Measurements from ENCODE around the gene NMUR1. TPM values are rescaled to one million over a fixed set of nuclear protein-coding genes. Genes with fewer than 3 reads are reported as not detected.
"Not testable (repeated sequence)": the region's sequence is repeated elsewhere in the genome, so short reads cannot be mapped to it uniquely, and the experiment has no call there.

NMUR1 gene
- total RNA-seq = 1.4 TPM in 2 replicates

GRCh38 chr2:231530099-231531011 is at the start of gene NMUR1:
TSS of gene NMUR1 (minus strand) at chr2:231530445. CDS start at chr2:231530361, 84 bp downstream.
- intact Hi-C loops (cut with micrococcal nuclease) = loop anchor here (1.0 kb wide), 4 partner anchors 13 to 71 kb away; no protein-coding TSS in a partner anchor

DNA sequence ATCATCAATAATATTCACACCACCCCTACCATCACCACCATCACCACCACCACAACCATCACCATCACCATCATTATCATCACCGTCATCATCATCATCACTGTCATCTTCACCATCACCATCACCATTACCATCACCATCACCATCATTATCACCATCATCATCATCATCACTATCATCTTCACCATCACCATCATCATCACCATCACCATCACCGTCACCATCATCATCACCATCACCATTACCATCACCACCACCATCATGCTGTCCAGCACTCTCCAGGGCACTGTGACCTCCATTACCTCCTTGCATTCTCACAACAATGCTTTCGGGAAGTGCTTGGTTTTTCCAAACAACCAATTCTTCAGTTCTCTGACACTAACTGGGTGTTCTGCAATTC is 49.3 kb upstream of the NMUR1 start:
- intact Hi-C loops (cut with micrococcal nuclease) = no loop called here

GRCh38 chr2:231578655-231579054 is 48.4 kb upstream of the NMUR1 start:
- intact Hi-C loops (cut with micrococcal nuclease) = not testable (repeated sequence)

DNA sequence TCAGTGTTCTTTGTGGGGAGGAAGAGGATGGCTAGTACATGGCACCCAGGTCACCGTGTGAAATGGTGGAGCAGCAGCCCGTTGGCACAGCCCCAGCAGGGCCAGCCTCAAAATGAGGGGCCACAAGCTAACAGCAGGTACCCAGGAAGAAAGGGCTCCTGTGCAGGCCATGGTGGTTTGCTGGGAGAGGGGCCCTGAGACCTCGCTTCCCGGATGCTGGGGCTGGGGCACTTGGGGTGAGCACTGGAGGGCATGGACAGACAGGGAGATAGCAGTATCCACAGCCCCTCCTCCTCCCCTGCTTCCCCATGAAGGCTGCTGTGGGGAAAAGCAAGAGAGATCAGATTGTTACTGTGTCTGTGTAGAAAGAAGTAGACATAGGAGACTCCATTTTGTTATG is 46.2 kb upstream of the NMUR1 start:
- intact Hi-C loops (cut with micrococcal nuclease) = no loop called here

DNA sequence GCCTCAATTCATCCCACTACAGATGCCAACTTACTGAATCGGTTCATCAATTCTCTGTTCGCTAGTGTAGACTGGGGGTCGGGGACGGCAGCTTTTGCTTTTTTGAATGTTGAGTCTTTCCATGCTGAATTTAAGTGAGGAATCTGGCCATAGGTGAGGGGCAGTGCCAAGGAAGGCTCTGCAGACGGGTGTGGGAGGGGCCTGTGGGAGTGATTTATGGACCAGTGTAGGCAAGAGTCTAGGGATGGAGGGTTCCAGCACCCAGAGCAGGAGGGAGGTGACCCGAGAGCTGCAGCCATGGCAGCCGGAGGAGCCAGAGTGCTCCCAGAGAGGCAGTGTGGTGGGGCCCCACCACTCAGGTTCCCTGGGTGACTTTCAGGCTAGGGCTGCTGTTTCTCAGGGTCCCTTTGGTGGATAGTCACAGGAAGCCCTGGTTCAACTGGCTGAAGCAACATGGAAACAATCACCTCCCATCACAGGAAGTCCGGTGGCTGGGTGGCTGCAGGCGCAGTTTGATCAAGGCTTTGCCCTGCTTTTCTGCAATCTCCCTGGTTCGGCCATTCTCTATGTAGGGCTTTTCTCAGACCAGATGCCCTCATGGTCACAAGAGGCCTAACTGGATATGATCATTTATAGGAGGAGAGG is 45.5 kb upstream of the NMUR1 start:
- intact Hi-C loops (cut with micrococcal nuclease) = no loop called here

DNA sequence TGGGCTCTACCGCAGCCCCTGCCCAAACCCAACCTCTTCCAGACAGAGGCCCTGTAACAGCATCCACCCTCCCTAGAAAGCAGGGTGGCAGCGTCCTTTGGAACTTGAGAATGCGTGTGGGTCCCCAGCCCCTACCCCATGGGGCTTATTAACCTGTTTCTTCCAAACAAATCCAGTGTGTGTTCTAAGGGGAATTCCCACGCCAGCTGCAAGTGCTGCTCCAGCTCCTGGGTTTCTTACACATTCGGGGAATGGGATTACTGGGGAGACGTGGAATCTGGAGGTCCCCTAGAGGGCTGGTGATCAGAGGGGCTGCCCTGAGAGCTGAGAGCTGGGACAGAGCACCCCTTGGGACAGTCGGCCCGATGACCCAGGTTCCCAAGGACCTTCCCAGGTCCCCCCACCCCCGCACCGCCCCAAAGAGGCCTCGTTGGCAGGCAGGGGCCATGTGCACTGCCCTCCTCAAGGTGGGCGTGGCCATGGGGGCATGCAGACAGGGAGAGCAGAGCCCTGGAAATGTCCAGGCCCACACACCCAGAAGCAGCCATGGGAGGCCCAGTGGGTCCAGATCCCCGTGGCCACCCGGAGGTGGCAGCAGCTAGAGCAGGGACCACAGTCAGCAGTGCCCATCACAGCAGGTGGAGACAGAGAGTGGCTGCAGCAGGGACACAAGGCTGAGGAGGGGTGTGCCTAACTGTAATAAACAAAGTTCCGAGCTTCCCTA is 43.6 kb upstream of the NMUR1 start:
- intact Hi-C loops (cut with micrococcal nuclease) = no loop called here

DNA sequence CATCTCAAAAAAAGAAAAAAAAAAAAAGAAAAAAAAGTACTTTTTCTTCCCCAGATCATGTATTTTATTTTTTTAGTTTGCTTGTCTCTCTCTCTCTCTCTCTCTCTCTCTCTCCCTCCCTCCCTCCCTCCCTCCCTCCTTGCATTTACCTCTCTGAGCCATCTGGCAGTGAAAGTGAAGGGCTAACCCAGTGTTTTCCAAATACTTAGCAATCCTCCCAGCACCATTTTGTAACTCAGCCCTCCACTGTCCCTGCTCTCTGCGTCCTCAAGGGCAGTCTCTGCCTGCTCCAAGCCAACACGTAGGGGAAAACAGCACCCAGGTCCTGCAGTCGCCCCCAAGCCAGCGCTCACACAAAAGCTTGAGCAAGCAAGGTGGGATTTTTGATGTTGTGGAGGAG is 42.9 kb upstream of the NMUR1 start:
- intact Hi-C loops (cut with micrococcal nuclease) = no loop called here

GRCh38 chr2:231571661-231572191 is 41.5 kb upstream of the NMUR1 start:
- intact Hi-C loops (cut with micrococcal nuclease) = no loop called here

DNA sequence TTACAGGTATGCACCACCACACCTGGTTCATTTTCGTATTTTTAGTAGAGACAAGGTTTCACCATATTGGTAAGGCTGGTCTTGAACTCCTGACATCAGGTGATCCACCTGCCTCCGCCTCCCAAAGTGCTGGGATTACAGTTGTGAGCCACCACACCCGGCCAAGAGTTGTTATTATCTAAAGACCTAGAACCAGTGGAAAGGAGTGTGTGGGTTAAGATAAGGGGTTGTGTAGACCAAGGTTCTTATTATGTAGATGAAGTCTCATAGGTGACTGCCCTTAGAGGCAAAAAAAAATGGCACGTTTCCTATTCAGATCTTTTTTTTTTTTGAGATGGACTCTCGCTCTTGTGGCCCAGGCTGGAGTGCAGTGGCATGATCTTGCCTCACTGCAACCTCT is 40.7 kb upstream of the NMUR1 start:
- intact Hi-C loops (cut with micrococcal nuclease) = not testable (repeated sequence)

- intact Hi-C loops (cut with micrococcal nuclease) = no loop called here
Measured at GRCh38 chr2:231568785-231569435, 38.7 kb upstream of the NMUR1 start.

DNA sequence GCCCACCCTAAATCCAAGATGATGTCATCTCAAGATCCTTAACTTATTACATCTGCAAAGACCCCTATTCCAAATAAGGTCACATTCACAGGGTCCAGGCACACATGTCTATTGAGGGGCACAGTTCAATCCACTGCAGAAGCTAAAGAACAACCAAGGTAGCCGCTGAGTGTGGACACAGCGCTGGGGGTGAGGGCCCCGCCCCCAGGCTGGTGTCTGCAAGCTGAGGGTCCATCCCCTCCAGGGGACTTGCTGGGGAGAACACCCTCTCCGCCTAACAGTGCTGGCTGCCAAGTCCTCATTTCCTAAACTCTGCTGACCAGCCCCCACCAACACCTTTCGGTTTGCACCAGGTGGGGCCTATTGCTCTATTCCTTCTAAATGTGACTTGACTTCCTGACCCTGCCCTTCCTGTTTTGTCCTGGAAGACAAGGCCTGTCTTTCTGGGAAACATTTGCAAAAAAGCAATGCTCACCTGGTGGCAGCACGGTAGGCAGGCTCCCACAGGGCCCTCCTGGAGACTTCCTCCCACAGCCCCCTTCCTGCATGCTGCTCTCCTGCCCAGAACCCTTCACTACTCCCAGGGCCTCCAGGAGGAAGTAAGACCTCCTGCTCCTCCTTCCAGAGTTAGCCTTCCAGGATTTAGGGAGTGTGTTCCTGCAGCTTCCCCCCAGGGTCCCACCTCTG is 38.0 kb upstream of the NMUR1 start:
- intact Hi-C loops (cut with micrococcal nuclease) = no loop called here

DNA sequence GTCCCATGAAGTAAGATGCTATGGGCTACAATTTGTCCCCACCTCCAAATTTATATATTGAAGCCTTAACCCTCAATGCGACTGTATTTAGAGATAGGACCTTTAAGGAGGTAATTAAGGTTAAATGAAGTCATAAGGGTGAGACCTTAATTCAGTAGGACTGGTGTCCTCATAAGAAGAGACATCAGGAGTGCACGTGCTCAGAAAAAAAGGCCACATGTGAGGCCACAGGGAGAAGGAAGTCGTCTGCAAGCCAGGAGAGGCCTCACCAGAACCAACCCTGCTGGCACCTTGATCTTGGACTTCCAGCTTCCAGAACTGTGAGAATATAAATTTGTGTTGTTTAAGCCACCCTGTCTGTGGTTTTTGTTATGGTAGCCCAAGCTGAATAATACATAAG is 36.9 kb upstream of the NMUR1 start:
- intact Hi-C loops (cut with micrococcal nuclease) = no loop called here

DNA sequence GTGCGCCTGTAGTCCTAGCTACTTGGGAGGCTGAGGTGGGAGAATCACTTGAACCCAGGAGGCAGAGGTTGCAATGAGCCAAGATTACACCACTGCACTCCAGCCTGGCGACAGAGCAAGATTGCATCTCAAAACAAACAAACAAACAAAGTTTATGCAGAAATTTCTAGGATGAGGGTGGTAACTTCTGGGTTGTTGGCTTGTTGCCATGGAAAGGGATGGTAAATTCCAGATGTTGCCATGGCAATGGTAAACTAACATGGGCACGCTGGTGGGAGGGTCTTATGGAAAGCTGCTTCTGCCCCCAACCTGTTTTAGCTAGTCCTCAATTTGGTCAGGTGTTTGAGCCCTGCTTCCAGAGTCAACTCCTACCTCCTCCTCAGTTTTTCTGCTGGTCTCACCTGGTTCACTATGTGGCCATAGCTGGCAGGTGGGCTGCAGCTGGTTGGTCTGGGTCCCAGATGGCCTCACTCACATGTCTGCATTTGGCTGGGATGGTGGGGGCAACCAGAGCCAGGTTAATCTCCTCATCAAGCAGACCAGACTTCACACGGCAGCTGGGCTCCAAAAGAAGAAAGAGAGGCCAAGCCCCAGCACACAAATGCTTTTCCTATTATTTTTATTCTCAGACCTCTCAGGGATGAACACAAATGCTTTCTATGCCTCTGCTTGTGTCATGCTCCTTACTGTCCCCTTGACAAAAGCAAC is 35.8 kb upstream of the NMUR1 start:
- intact Hi-C loops (cut with micrococcal nuclease) = no loop called here

GRCh38 chr2:231563378-231563961 is 33.2 kb upstream of the NMUR1 start:
- intact Hi-C loops (cut with micrococcal nuclease) = loop anchor here (1.0 kb wide), 2 partner anchors 38 to 154 kb away; no protein-coding TSS in a partner anchor

DNA sequence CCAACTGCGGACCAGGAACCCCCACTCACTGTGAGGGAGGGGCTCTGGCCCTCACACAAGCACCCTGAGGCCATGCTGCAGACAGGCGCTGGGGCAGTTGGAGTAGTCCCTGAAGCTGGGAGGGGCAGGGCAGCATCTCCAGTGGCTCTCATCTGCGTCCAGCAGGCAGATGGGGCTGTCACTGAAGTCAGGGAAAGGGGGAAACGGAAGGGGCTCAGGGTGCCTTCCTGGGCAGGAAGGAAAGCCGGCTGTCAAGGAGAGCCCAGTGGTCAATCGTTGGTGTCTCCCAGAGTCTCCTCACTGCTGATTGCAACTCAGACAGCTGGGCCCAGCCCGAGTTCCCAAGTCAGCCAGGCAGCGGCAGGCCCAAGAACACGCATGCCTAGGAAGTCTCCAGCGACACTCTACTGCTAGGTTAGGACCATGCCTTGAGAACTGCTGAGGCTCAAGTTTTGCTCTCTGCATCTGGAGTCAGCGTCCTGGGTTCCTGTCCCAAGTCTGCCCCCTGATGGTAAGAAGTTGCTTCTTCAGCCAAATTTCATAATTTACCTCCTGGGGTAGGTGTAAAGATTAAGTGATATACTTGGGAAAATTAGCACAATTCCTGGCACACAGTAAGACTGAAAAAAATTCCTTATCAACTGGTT is 27.4 kb upstream of the NMUR1 start:
- intact Hi-C loops (cut with micrococcal nuclease) = loop anchor here (1.0 kb wide), 6 partner anchors 12 to 93 kb away; partner anchors contain the start of genes NCL and NMUR1

GRCh38 chr2:231556981-231557380 is 26.7 kb upstream of the NMUR1 start:
- intact Hi-C loops (cut with micrococcal nuclease) = no loop called here

GRCh38 chr2:231556496-231556895 is 26.3 kb upstream of the NMUR1 start:
- intact Hi-C loops (cut with micrococcal nuclease) = not testable (repeated sequence)

GRCh38 chr2:231554748-231555545 is 24.7 kb upstream of the NMUR1 start:
- intact Hi-C loops (cut with micrococcal nuclease) = no loop called here
